ENCODE data around the gene PPFIA1.

DNA sequence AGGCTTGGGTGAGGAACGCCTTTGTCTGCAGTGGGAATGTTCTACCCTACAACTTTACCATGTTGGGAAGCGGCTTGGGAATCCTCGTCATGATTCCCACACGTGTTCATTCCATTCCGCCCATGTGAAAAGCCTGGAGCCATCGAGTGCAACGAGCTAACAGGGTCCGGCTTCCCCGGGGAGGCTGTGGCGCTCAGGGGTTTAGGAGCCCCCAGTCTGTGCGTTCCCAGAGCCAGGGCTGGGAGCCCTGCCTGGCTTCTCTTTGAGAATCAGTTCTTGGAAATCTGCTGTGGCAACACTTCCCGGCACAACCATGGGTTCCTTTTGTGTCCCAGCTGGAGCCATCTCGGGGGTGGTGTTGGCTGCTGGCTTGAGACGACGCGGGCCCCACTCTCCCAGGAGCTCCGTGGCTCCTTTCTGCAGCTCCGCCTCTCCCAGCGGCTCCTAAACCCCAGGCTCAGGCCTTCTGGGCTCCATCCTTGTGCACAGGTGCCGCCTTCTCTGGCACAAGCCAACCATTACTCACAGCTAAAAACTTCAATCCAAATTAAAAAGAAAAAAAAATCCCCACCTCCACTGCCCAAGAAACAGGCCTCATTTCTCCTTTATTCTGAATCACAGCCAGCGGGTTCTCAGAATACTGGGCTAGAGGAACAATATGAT is 18.7 kb upstream of the PPFIA1 start:
- no peak for TF ChIP-seq EZH2 (IDR thresholded peaks at IDR 0.05; ENCODE audit: borderline replicate concordance, low read depth, low read length, poor library complexity, severe bottlenecking)
- TF ChIP-seq, protein P1, sequence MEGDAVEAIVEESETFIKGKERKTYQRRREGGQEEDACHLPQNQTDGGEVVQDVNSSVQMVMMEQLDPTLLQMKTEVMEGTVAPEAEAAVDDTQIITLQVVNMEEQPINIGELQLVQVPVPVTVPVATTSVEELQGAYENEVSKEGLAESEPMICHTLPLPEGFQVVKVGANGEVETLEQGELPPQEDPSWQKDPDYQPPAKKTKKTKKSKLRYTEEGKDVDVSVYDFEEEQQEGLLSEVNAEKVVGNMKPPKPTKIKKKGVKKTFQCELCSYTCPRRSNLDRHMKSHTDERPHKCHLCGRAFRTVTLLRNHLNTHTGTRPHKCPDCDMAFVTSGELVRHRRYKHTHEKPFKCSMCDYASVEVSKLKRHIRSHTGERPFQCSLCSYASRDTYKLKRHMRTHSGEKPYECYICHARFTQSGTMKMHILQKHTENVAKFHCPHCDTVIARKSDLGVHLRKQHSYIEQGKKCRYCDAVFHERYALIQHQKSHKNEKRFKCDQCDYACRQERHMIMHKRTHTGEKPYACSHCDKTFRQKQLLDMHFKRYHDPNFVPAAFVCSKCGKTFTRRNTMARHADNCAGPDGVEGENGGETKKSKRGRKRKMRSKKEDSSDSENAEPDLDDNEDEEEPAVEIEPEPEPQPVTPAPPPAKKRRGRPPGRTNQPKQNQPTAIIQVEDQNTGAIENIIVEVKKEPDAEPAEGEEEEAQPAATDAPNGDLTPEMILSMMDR (conservative IDR thresholded peaks at IDR 0.05; ENCODE audit: low read depth, low read length), result no peak

Measured in A673 (cell line).